Measurements from ENCODE around the gene CCDC107.

Gene CCDC107

DNA sequence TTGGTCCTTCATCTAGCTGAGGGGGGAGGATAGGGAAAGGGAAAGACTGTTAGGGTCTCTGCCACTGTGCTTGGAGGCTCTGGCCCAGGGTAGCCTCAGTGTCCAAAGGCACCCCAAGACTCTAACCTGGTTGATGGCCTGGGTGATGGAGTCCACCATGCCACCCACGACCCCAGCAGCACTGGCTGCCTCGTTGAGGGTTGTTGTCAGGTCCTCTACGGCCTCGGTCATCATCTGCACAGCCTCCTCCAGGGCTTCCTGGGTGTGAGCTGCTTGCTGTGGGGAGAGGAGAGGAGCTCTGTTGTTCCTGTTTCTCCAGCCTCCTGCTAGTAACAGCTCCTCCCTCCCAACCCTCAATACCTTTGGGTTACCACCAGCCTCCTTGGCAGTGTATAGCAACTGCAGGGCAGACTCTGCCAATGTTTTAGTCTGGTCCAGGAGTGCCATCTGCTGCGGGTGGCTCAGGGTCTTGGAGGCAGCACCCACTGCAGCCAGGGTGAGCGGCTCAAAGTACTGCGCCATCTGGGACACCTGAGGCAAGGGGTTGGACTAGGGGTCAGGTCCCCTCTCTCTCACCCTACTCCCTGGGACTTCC lies 47.8 kb downstream of the CCDC107 start:
- no peak overlapping the region for H3K27ac ChIP-seq (ENCODE audit: low read length)
- H3K36me3 ChIP-seq (replicated peaks; ENCODE audit: low read depth, low read length) = peaks cover 78% of the 10 kb centered on the region
- no peaks in the 10 kb centered on the region for H3K27me3 ChIP-seq (ENCODE audit: low read depth, low read length)
- H3K4me1 ChIP-seq (ENCODE audit: low read length) = no peaks in the 10 kb centered on the region
- H4K20me1 ChIP-seq (ENCODE audit: insufficient read depth, low read length) = no peaks in the 10 kb centered on the region
- no peaks in the 10 kb centered on the region for H3K9me3 ChIP-seq (ENCODE audit: insufficient read depth, low read length)
- H3K4me3 ChIP-seq (ENCODE audit: low read length) = no peak overlapping the region
- H3K79me2 ChIP-seq (ENCODE audit: low read length) = no peaks in the 10 kb centered on the region
- no peak overlapping the region for H3K9ac ChIP-seq (ENCODE audit: low read length)
- H2AFZ ChIP-seq (ENCODE audit: low read depth, low read length) = no peak overlapping the region
- no peak overlapping the region for H3K4me2 ChIP-seq (ENCODE audit: low read length)
- TF ChIP-seq, protein P1, sequence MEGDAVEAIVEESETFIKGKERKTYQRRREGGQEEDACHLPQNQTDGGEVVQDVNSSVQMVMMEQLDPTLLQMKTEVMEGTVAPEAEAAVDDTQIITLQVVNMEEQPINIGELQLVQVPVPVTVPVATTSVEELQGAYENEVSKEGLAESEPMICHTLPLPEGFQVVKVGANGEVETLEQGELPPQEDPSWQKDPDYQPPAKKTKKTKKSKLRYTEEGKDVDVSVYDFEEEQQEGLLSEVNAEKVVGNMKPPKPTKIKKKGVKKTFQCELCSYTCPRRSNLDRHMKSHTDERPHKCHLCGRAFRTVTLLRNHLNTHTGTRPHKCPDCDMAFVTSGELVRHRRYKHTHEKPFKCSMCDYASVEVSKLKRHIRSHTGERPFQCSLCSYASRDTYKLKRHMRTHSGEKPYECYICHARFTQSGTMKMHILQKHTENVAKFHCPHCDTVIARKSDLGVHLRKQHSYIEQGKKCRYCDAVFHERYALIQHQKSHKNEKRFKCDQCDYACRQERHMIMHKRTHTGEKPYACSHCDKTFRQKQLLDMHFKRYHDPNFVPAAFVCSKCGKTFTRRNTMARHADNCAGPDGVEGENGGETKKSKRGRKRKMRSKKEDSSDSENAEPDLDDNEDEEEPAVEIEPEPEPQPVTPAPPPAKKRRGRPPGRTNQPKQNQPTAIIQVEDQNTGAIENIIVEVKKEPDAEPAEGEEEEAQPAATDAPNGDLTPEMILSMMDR (IDR thresholded peaks at IDR 0.05; ENCODE audit: low read depth, low read length) = no peak
- TF ChIP-seq EZH2phosphoT487 (IDR thresholded peaks at IDR 0.05; ENCODE audit: low read depth) = no peak

- peaks cover 78% of the 10 kb centered on the region for H3K36me3 ChIP-seq (replicated peaks; ENCODE audit: low read depth, low read length)
- no peak overlapping the region for H2AFZ ChIP-seq (ENCODE audit: low read depth, low read length)
- no peak overlapping the region for H3K27ac ChIP-seq (ENCODE audit: low read length)
- H3K79me2 ChIP-seq (ENCODE audit: low read length) = no peaks in the 10 kb centered on the region
- no peak overlapping the region for H3K4me2 ChIP-seq (ENCODE audit: low read length)
- no peaks in the 10 kb centered on the region for H3K27me3 ChIP-seq (ENCODE audit: low read depth, low read length)
- H4K20me1 ChIP-seq (ENCODE audit: insufficient read depth, low read length) = no peaks in the 10 kb centered on the region
- H3K9me3 ChIP-seq (ENCODE audit: insufficient read depth, low read length) = no peaks in the 10 kb centered on the region
- TF ChIP-seq, protein P1 (IDR thresholded peaks at IDR 0.05; ENCODE audit: low read depth, low read length) = no peak
- TF ChIP-seq EZH2phosphoT487 (IDR thresholded peaks at IDR 0.05; ENCODE audit: low read depth) = no peak
- H3K9ac ChIP-seq (ENCODE audit: low read length) = no peak overlapping the region
- no peaks in the 10 kb centered on the region for H3K4me1 ChIP-seq (ENCODE audit: low read length)
- H3K4me3 ChIP-seq (ENCODE audit: low read length) = no peak overlapping the region
Observed at GRCh38 chr9:35706951-35707350, 48.9 kb downstream of the CCDC107 start.

- no peaks in the 10 kb centered on the region for H3K9me3 ChIP-seq (ENCODE audit: insufficient read depth, low read length)
- TF ChIP-seq, protein P1 (IDR thresholded peaks at IDR 0.05; ENCODE audit: low read depth, low read length) = no peak
- TF ChIP-seq EZH2phosphoT487 (IDR thresholded peaks at IDR 0.05; ENCODE audit: low read depth) = no peak
- no peak overlapping the region for H3K9ac ChIP-seq (ENCODE audit: low read length)
Observed at GRCh38 chr9:35708146-35708545, 50.1 kb downstream of the CCDC107 start.

GRCh38 chr9:35710818-35711500 lies 52.9 kb downstream of the CCDC107 start:
- peaks cover 69% of the 10 kb centered on the region for H3K36me3 ChIP-seq (replicated peaks; ENCODE audit: low read depth, low read length)
- no peaks in the 10 kb centered on the region for H3K79me2 ChIP-seq (ENCODE audit: low read length)

More at GRCh38 chr9:35708146-35708545, 50.1 kb downstream of the CCDC107 start:
- no peaks in the 10 kb centered on the region for H3K27me3 ChIP-seq (ENCODE audit: low read depth, low read length)
- no peaks in the 10 kb centered on the region for H4K20me1 ChIP-seq (ENCODE audit: insufficient read depth, low read length)
- no peak overlapping the region for H3K4me3 ChIP-seq (ENCODE audit: low read length)
- no peak overlapping the region for H2AFZ ChIP-seq (ENCODE audit: low read depth, low read length)
- H3K4me2 ChIP-seq (ENCODE audit: low read length) = no peak overlapping the region
- no peaks in the 10 kb centered on the region for H3K79me2 ChIP-seq (ENCODE audit: low read length)
- no peaks in the 10 kb centered on the region for H3K4me1 ChIP-seq (ENCODE audit: low read length)
- H3K27ac ChIP-seq (ENCODE audit: low read length) = no peak overlapping the region
- H3K36me3 ChIP-seq (replicated peaks; ENCODE audit: low read depth, low read length) = peaks cover 76% of the 10 kb centered on the region

More at GRCh38 chr9:35710818-35711500, 52.9 kb downstream of the CCDC107 start:
- Histone ChIP-seq H4K20me1 (ENCODE audit: insufficient read depth, low read length) (no peaks in the 10 kb centered on the region), H3K4me3 (ENCODE audit: low read length) (no peak overlapping the region), H3K27ac (ENCODE audit: low read length) (no peak overlapping the region), H3K9me3 (ENCODE audit: insufficient read depth, low read length) (no peaks in the 10 kb centered on the region), H3K27me3 (ENCODE audit: low read depth, low read length) (no peaks in the 10 kb centered on the region), H3K4me1 (ENCODE audit: low read length) (no peaks in the 10 kb centered on the region), H3K4me2 (ENCODE audit: low read length) (no peak overlapping the region), H2AFZ (ENCODE audit: low read depth, low read length) (no peak overlapping the region), H3K9ac (ENCODE audit: low read length) (no peak overlapping the region)
- no peak for TF ChIP-seq EZH2phosphoT487 (IDR thresholded peaks at IDR 0.05; ENCODE audit: low read depth)
- TF ChIP-seq, protein P1 (IDR thresholded peaks at IDR 0.05; ENCODE audit: low read depth, low read length) = no peak

All from OCI-LY3 (cell line).